Vagina (tissue), 2 donors: Measurements from ENCODE around the gene SLC38A2. TPM values are rescaled to one million over a fixed set of nuclear protein-coding genes. Genes with fewer than 3 reads are reported as not detected.

Experiments used
- DNase-seq, 2 donors: peaks; one replicate each; pipeline ENCODE4 v3.0.0-alpha.2; 2017; ENCODE audit errors: extremely low spot score in 2 of 2
- H3K27ac ChIP-seq: fragments of 200-600 bp; sonication (generic); one replicate; pipeline ENCODE4 v1.5.1; 2019
- H3K27me3 ChIP-seq: fragments of 200-600 bp; sonication (generic); one replicate; pipeline ENCODE4 v1.5.1; 2019
- H3K36me3 ChIP-seq, 2 donors: fragments of 200-600 bp; sonication (generic); one replicate each; pipeline ENCODE4 v1.5.1; 2017 to 2019
- H3K4me1 ChIP-seq: fragments of 200-600 bp; sonication (generic); one replicate; pipeline ENCODE4 v1.5.1; 2019
- H3K4me3 ChIP-seq, 2 donors: fragments of 200-600 bp; sonication (generic); 1 replicate in 1 of 2; 2 replicates in 1 of 2; pipeline ENCODE4 v1.5.1; 2016 to 2019
- H3K9me3 ChIP-seq: fragments of 200-600 bp; sonication (generic); one replicate; pipeline ENCODE4 v1.5.1; 2019
- CTCF ChIP-seq, 3 experiments: fragments of 450-650 bp in 2 of 3; fragments of 200-600 bp in 1 of 3; sonication (generic) in 1 of 3; IDR thresholded peaks; one replicate each; pipeline ENCODE4 v1.5.1; 2017 to 2019; ENCODE audit warnings: antibody characterized with exemption in 3 of 3, mild to moderate bottlenecking in 2 of 3, moderate library complexity in 2 of 3
- POLR2A ChIP-seq, 2 donors: fragments of 450-650 bp; IDR thresholded peaks; one replicate each; pipeline ENCODE4 v1.6.1; 2017; ENCODE audit warnings: antibody characterized with exemption in 2 of 2, mild to moderate bottlenecking in 2 of 2, moderate library complexity in 2 of 2
- POLR2AphosphoS5 ChIP-seq, 2 donors: sonication (generic); formaldehyde crosslinking; IDR thresholded peaks; one replicate each; pipeline ENCODE4 v1.9.0; 2017; ENCODE audit warnings: antibody characterized with exemption in 2 of 2, mild to moderate bottlenecking in 2 of 2, low read depth in 1 of 2; ENCODE audit not compliant: insufficient read depth in 1 of 2
- intact Hi-C: fragments of 100-400 bp; cut with DNase I; formaldehyde crosslinking; loops from one replicate; pipeline ENCODE4 v1.15.1; 2023
- total RNA-seq: library from RNA; depleted of rRNA; stranded (reverse); fragments of >200 nt; gene quantifications from one replicate; pipeline ENCODE4 v1.2.3, GENCODE V29; 2016

The SLC38A2 gene
- total RNA-seq, 1 donor from 2014 or later, result 352 TPM

GRCh38 chr12:46370380-46370734, 2.2 kb downstream of the SLC38A2 start:
- Histone ChIP-seq H3K27me3 (no peaks in the 10 kb centered on the region), H3K9me3 (no peaks in the 10 kb centered on the region), H3K4me1 (peaks cover 65% of the 10 kb centered on the region), H3K36me3 (peaks cover 0 to 57% of the 10 kb centered on the region in 2 donors), H3K4me3 (peak overlapping the region; percentile 76 to 88), H3K27ac (peak overlapping the region; percentile 99)
- TF ChIP-seq POLR2A (IDR thresholded peaks at IDR 0.05), result no peak
- TF ChIP-seq POLR2AphosphoS5 (IDR thresholded peaks at IDR 0.05; ENCODE audit: insufficient read depth in 1 of 2, low read depth in 1 of 2), result no peak
- TF ChIP-seq CTCF (IDR thresholded peaks at IDR 0.05), result no peak
- DNase-seq, result no peak
- intact Hi-C loops, result loop anchor here (5.0 kb wide), 2 partner anchors 292 to 643 kb away; partner anchors contain the start of gene ARID2

GRCh38 chr12:46369474-46370379, 2.8 kb downstream of the SLC38A2 start:
- TF ChIP-seq POLR2A (IDR thresholded peaks at IDR 0.05), result no peak
- no peak for TF ChIP-seq POLR2AphosphoS5 (IDR thresholded peaks at IDR 0.05; ENCODE audit: insufficient read depth in 1 of 2, low read depth in 1 of 2)
- no peak for TF ChIP-seq CTCF (IDR thresholded peaks at IDR 0.05)
- Histone ChIP-seq H3K9me3 (no peaks in the 10 kb centered on the region), H3K4me3 (peak overlapping the region; percentile 76 to 88), H3K27me3 (no peaks in the 10 kb centered on the region), H3K36me3 (peaks cover 0 to 63% of the 10 kb centered on the region in 2 donors), H3K4me1 (peaks cover 71% of the 10 kb centered on the region), H3K27ac (peak overlapping the region; percentile 99)
- intact Hi-C loops, result loop anchor here (5.0 kb wide), 2 partner anchors 293 to 642 kb away; partner anchors contain the start of gene ARID2
- DNase-seq, result no peak

- peaks cover 0 to 70% of the 10 kb centered on the region in 2 donors for H3K36me3 ChIP-seq
- H3K27me3 ChIP-seq, result no peaks in the 10 kb centered on the region
- intact Hi-C loops, result no loop called here
- TF ChIP-seq POLR2AphosphoS5 (IDR thresholded peaks at IDR 0.05; ENCODE audit: insufficient read depth in 1 of 2, low read depth in 1 of 2), result no peak
- no peak for TF ChIP-seq POLR2A (IDR thresholded peaks at IDR 0.05)
- TF ChIP-seq CTCF (IDR thresholded peaks at IDR 0.05), result no peak
- H3K9me3 ChIP-seq, result no peaks in the 10 kb centered on the region
- peaks cover 73% of the 10 kb centered on the region for H3K4me1 ChIP-seq
- peak overlapping the region; percentile 99 for H3K27ac ChIP-seq
- no peak for DNase-seq
- peak overlapping the region; percentile 76 to 88 for H3K4me3 ChIP-seq
Measured at GRCh38 chr12:46369095-46369473, 3.5 kb downstream of the SLC38A2 start.

GRCh38 chr12:46368684-46369083, 3.9 kb downstream of the SLC38A2 start:
- intact Hi-C loops, result no loop called here
- Histone ChIP-seq H3K36me3 (peaks cover 0 to 74% of the 10 kb centered on the region in 2 donors), H3K27ac (peak overlapping the region; percentile 99), H3K4me1 (peaks cover 73% of the 10 kb centered on the region), H3K27me3 (no peaks in the 10 kb centered on the region), H3K4me3 (peak overlapping the region; percentile 76 to 88), H3K9me3 (no peaks in the 10 kb centered on the region)
- TF ChIP-seq CTCF (IDR thresholded peaks at IDR 0.05) (no peak), POLR2A (IDR thresholded peaks at IDR 0.05) (no peak), POLR2AphosphoS5 (IDR thresholded peaks at IDR 0.05; ENCODE audit: insufficient read depth in 1 of 2, low read depth in 1 of 2) (no peak)
- no peak for DNase-seq

- peaks cover 0 to 79% of the 10 kb centered on the region in 2 donors for H3K36me3 ChIP-seq
- no peaks in the 10 kb centered on the region for H3K27me3 ChIP-seq
- H3K4me1 ChIP-seq, result peaks cover 75% of the 10 kb centered on the region
- peak overlapping the region; percentile 76 to 88 for H3K4me3 ChIP-seq
- H3K9me3 ChIP-seq, result no peaks in the 10 kb centered on the region
- intact Hi-C loops, result no loop called here
- H3K27ac ChIP-seq, result peak overlapping the region; percentile 99
- no peak for DNase-seq
- TF ChIP-seq POLR2AphosphoS5 (IDR thresholded peaks at IDR 0.05; ENCODE audit: insufficient read depth in 1 of 2, low read depth in 1 of 2) (no peak), POLR2A (IDR thresholded peaks at IDR 0.05) (no peak), CTCF (IDR thresholded peaks at IDR 0.05) (no peak)
Measured at GRCh38 chr12:46368138-46368537, 4.4 kb downstream of the SLC38A2 start.
